Caco-2 (cell line): ENCODE results near the gene NAA38. TPM values are rescaled to one million over a fixed set of nuclear protein-coding genes. Genes with fewer than 3 reads are reported as not detected.

ENCODE experiments used
- BruUV-seq: library from RNA; stranded (reverse); fragments of 400-500 nt; replicated peaks from 2 replicates; lab custom pipeline; 2021; lab: Mats Ljungman, UMichigan
- CTCF ChIA-PET: fragments of 300-600 bp; sonication (Branson Sonifier 250); formaldehyde crosslinking; loops from one replicate; lab custom pipeline; 2022; ENCODE audit warnings: antibody characterized with exemption; lab: Charles Lee
- POLR2A ChIA-PET: fragments of 300-600 bp; sonication (Branson Sonifier 250); formaldehyde crosslinking; loops from one replicate; lab custom pipeline; 2022; ENCODE audit warnings: antibody characterized with exemption; lab: Charles Lee
- DNase-seq, 2 experiments: peaks; one replicate each; pipeline versions ENCODE4 v3.0.0 to v3.0.0-alpha.2; 2020 to 2022
- H3K27me3 ChIP-seq: replicated peaks from 2 replicates; pipeline ENCODE4 v1.6.0; 2011; ENCODE audit warnings: low read length; ENCODE audit not compliant: control insufficient read depth, insufficient read depth
- H3K36me3 ChIP-seq: 2 replicates; pipeline ENCODE4 v1.5.1; 2011; ENCODE audit warnings: low read length; ENCODE audit not compliant: control insufficient read depth, insufficient read depth
- H3K4me1 ChIP-seq: fragments of 250-450 bp; sonication (Bioruptor Pico); 2 replicates; pipeline ENCODE4 v1.5.1; 2020; ENCODE audit warnings: mild to moderate bottlenecking
- H3K4me3 ChIP-seq: 2 replicates; pipeline ENCODE4 v1.5.1; 2011; ENCODE audit warnings: low read depth, mild to moderate bottlenecking, control low read depth, low read length
- H3K9me3 ChIP-seq: fragments of 250-450 bp; sonication (Bioruptor Pico); 2 replicates; pipeline ENCODE4 v1.5.1; 2020; ENCODE audit warnings: mild to moderate bottlenecking, moderate library complexity
- H3K27ac Mint-ChIP-seq: one replicate; pipeline ENCODE4 v1.8.0; 2022; ENCODE audit warnings: mixed read lengths; ENCODE audit not compliant: unreplicated experiment
- H3K27me3 Mint-ChIP-seq: one replicate; pipeline ENCODE4 v1.8.0; 2022; ENCODE audit warnings: mixed read lengths; ENCODE audit not compliant: insufficient read depth, unreplicated experiment
- H3K36me3 Mint-ChIP-seq: one replicate; pipeline ENCODE4 v1.8.0; 2022; ENCODE audit warnings: mild to moderate bottlenecking, mixed read lengths; ENCODE audit not compliant: insufficient read depth, unreplicated experiment
- H3K4me1 Mint-ChIP-seq: one replicate; pipeline ENCODE4 v1.8.0; 2022; ENCODE audit warnings: low read depth, mixed read lengths; ENCODE audit not compliant: unreplicated experiment
- H3K4me3 Mint-ChIP-seq: one replicate; pipeline ENCODE4 v1.8.0; 2022; ENCODE audit warnings: mild to moderate bottlenecking, moderate library complexity, mixed read lengths; ENCODE audit not compliant: unreplicated experiment
- H3K9me3 Mint-ChIP-seq: one replicate; pipeline ENCODE4 v1.8.0; 2022; ENCODE audit warnings: mixed read lengths; ENCODE audit not compliant: unreplicated experiment
- intact Hi-C: fragments of 100-400 bp; cut with micrococcal nuclease; formaldehyde crosslinking; loops from one replicate; pipeline ENCODE4 v1.10.0; 2022; ENCODE audit not compliant: unreplicated experiment
- total RNA-seq: library from RNA; stranded (reverse); gene quantifications from 2 replicates; pipeline ENCODE4 v1.2.3, GENCODE V29; 2022
- TF ChIP-seq, protein P1 (sequence below), 2 experiments: fragments of 200-600 bp in 1 of 2; IDR thresholded peaks; 1 replicate in 1 of 2; 2 replicates in 1 of 2; pipeline versions ENCODE4 v1.5.1 to v1.8.0; 2011 to 2022; ENCODE audit warnings: antibody characterized with exemption in 1 of 2, control low read depth in 1 of 2, inconsistent platforms in 1 of 2, low read depth in 1 of 2, low read length in 1 of 2, mild to moderate bottlenecking in 1 of 2, moderate library complexity in 1 of 2; ENCODE audit not compliant: insufficient read depth in 1 of 2, severe bottlenecking in 1 of 2, unreplicated experiment in 1 of 2

NAA38 gene
- total RNA-seq, 1 experiment from 2014 or later: 27.4 TPM

GRCh38 chr17:7841396-7841914 lies 15.9 kb downstream of the NAA38 start:
- BruUV-seq: no TSS peak
- Histone ChIP-seq H3K9me3 (no peaks in the 10 kb centered on the region), H3K4me3 (peak overlapping the region; percentile 68), H3K4me1 (peaks cover 30% of the 10 kb centered on the region), H3K36me3 (no peaks in the 10 kb centered on the region), H3K27me3 (no peaks in the 10 kb centered on the region)
- intact Hi-C loops: loop anchor here (1.0 kb wide), 1 partner anchor 8 kb away; no protein-coding TSS in a partner anchor
- Mint-ChIP-seq H3K27ac (peak overlapping the region; percentile 98), H3K36me3 (peaks cover 65% of the 10 kb centered on the region), H3K4me1 (peaks cover 24% of the 10 kb centered on the region), H3K9me3 (no peaks in the 10 kb centered on the region), H3K27me3 (no peaks in the 10 kb centered on the region), H3K4me3 (peak overlapping the region; percentile 82)
- peak; percentile 78 to 80 for DNase-seq
- ChIA-PET POLR2A (interaction anchor here (0.6 to 1.0 kb wide), 2 partner anchors 93 to 516 kb away, joined by 3 read pairs; no protein-coding TSS in a partner anchor), CTCF (interaction anchor here (1.1 to 1.8 kb wide), 2 partner anchors 16 to 98 kb away, joined by 3 to 7 read pairs; partner anchors contain the start of gene NAA38)
- TF ChIP-seq, protein P1, sequence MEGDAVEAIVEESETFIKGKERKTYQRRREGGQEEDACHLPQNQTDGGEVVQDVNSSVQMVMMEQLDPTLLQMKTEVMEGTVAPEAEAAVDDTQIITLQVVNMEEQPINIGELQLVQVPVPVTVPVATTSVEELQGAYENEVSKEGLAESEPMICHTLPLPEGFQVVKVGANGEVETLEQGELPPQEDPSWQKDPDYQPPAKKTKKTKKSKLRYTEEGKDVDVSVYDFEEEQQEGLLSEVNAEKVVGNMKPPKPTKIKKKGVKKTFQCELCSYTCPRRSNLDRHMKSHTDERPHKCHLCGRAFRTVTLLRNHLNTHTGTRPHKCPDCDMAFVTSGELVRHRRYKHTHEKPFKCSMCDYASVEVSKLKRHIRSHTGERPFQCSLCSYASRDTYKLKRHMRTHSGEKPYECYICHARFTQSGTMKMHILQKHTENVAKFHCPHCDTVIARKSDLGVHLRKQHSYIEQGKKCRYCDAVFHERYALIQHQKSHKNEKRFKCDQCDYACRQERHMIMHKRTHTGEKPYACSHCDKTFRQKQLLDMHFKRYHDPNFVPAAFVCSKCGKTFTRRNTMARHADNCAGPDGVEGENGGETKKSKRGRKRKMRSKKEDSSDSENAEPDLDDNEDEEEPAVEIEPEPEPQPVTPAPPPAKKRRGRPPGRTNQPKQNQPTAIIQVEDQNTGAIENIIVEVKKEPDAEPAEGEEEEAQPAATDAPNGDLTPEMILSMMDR (IDR thresholded peaks at IDR 0.05; ENCODE audit: insufficient read depth in 1 of 2, low read depth in 1 of 2, low read length in 1 of 2, severe bottlenecking in 1 of 2, unreplicated experiment in 1 of 2): no peak

DNA sequence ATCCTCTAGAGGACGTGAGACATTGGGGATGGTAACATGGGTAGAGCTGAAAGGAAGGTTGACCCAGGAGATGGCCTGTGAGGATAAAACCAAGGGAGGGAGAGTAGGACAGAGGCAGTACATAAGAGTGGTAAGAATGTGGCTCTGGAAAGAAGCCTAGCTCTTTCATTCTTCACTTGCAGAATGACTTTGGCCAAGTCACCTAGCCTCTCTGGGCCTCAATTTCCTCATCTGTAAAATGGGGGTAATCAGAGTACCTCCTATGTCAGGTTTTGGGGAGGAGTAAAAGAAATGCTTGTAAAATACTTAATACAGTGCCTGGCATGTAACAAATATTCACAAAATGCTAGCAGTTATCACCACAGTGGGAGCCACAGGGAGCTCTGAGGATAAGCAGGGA lies 16.5 kb downstream of the NAA38 start:
- no peaks in the 10 kb centered on the region for H3K9me3 Mint-ChIP-seq
- TF ChIP-seq, protein P1 (IDR thresholded peaks at IDR 0.05; ENCODE audit: insufficient read depth in 1 of 2, low read depth in 1 of 2, low read length in 1 of 2, severe bottlenecking in 1 of 2, unreplicated experiment in 1 of 2): no peak
- Histone ChIP-seq H3K4me1 (peaks cover 30% of the 10 kb centered on the region), H3K27me3 (no peaks in the 10 kb centered on the region), H3K4me3 (peak overlapping the region; percentile 68), H3K36me3 (no peaks in the 10 kb centered on the region), H3K9me3 (no peaks in the 10 kb centered on the region)
- CTCF ChIA-PET: interaction anchor here (1.1 kb wide), 1 partner anchor 97 kb away, joined by 3 read pairs; no protein-coding TSS in a partner anchor
- H3K36me3 Mint-ChIP-seq: peaks cover 68% of the 10 kb centered on the region
- TSS peak; percentile 2 for BruUV-seq
- H3K27me3 Mint-ChIP-seq: no peaks in the 10 kb centered on the region
- H3K4me1 Mint-ChIP-seq: peaks cover 24% of the 10 kb centered on the region
- POLR2A ChIA-PET: no interaction called here
- intact Hi-C loops: loop anchor here (1.0 kb wide), 1 partner anchor 8 kb away; no protein-coding TSS in a partner anchor
- peak overlapping the region; percentile 98 for H3K27ac Mint-ChIP-seq
- no peak for DNase-seq
- H3K4me3 Mint-ChIP-seq: peak overlapping the region; percentile 82

DNA sequence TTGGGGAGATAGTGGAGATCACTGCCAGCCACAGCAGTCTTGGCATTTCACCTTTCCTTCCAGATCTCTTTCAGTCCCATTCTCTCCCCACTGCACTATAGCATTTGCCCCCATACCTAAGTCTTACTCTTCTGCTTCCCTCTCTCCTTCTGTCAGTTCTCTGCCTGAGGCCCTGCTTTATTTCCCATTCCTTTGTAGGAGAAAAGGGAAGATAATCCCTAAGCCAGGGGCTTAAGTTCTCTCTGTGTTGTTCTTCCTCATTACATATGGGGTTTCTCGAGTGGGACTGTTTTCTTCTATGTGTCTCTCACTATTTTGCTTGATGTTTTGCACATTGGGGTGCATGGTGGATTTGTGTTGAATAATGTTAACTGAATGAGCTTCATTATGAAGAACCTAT lies 16.9 kb downstream of the NAA38 start:
- no peak overlapping the region for H3K4me3 ChIP-seq
- Mint-ChIP-seq H3K27ac (peak overlapping the region; percentile 98), H3K4me1 (peaks cover 24% of the 10 kb centered on the region), H3K27me3 (no peaks in the 10 kb centered on the region), H3K36me3 (peaks cover 65% of the 10 kb centered on the region), H3K9me3 (no peaks in the 10 kb centered on the region), H3K4me3 (peak overlapping the region; percentile 82)
- BruUV-seq: no TSS peak
- intact Hi-C loops: no loop called here
- H3K9me3 ChIP-seq: no peaks in the 10 kb centered on the region
- ChIA-PET POLR2A (no interaction called here), CTCF (no interaction called here)
- H3K27me3 ChIP-seq: no peaks in the 10 kb centered on the region
- DNase-seq: no peak
- TF ChIP-seq, protein P1 (IDR thresholded peaks at IDR 0.05; ENCODE audit: insufficient read depth in 1 of 2, low read depth in 1 of 2, low read length in 1 of 2, severe bottlenecking in 1 of 2, unreplicated experiment in 1 of 2): no peak
- peaks cover 30% of the 10 kb centered on the region for H3K4me1 ChIP-seq
- no peaks in the 10 kb centered on the region for H3K36me3 ChIP-seq
